Stimulated activated CD8-positive, alpha-beta memory T cell treated with anti-CD3 and anti-CD28 coated beads, Interleukin-7, amount 100 ng/mL, for 48 hours (primary cell): ENCODE measurements around the gene RABAC1.

Experiments used
- DNase-seq, 2 donors: peaks; one replicate each; pipeline ENCODE4 v3.0.0-alpha.2; 2020; ENCODE audit warnings: low read depth in 1 of 2; ENCODE audit errors: extremely low read depth in 1 of 2

The RABAC1 gene

DNA sequence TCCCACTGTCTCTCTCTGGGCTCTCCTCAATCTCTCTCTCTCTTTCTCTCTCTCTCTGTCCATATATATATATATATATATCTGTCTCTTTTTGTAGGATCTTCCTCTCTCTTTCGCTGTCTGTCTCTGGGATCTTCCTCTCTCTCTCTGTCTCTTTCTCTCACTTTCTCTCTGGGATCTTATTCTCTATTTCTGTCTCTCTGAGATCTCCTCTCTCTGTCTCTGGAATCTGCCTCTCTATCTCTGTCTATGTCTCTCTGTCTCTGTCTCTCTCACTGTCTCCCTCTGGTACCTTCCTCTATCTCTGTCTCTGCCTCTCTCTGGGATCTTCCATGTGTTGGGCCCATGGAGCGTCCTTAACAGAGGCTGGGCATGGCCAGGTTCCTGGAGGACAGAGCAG is 31.5 kb upstream of the RABAC1 start:
- DNase-seq: no peak

- no peak for DNase-seq
Observed at GRCh38 chr19:41990028-41990427, 30.9 kb upstream of the RABAC1 start.

DNA sequence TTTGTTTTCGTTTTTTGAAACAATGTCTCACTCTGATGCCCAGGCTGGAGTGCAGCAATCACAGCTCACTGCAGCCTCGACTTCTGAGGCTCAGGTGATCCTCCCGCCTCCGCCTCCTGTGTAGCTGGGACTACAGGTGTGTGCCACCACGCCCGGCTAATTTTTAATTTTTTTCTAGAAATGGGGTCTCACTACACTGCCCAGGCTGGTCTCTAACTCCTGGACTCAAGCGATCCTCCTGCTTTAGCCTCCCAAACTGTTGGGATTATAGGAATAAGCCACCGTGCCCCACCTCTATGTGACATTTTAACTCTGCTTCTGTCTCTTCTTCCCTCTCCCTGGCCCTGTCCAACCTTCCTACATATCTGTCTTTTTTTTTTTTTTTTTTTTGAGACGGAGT is 29.8 kb upstream of the RABAC1 start:
- DNase-seq: no peak

DNA sequence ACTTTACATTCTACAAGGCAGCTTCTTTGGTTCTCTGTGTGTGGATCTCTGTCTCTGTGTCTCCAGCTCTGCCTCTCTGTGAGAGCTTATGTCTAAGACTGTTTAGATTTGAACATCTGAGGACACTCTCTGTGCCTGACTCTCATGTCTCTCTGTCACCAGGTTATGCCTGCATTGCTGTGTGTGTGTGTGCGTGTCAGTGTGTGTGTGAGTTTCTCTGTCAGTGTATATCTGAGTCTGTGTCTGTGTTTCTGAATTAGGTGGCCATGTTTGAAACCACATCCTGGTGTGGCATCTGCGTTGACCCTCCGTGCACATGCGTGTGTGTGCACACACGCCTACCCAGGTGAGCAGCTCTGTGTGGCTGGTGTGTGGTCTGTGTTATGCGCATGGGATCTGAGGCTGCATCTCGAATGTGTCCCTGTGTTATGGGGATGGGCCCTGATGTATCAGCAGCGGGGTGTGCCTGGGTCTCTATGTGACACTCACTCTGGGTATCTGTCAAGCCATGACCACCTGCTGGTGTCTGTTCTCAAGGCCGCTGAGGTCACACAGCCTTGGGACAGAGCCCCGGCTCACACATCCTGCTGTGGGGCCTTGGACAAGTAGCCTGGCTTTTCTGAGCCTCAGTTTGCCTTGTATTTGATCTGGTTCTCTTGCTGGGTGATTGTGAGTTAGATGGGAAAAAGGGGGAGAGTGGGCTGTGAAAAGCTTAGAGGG is 28.2 kb upstream of the RABAC1 start:
- DNase-seq: no peak

- no peak for DNase-seq
Observed at GRCh38 chr19:41984961-41985360, 25.8 kb upstream of the RABAC1 start.

GRCh38 chr19:41981724-41982123 is 22.6 kb upstream of the RABAC1 start:
- DNase-seq: no peak

GRCh38 chr19:41978470-41978869 is 19.3 kb upstream of the RABAC1 start:
- DNase-seq: no peak

GRCh38 chr19:41977916-41978315 is 18.8 kb upstream of the RABAC1 start:
- DNase-seq: no peak

- no peak for DNase-seq
Observed at GRCh38 chr19:41974652-41975051, 15.5 kb upstream of the RABAC1 start.

GRCh38 chr19:41971363-41971762 is 12.2 kb upstream of the RABAC1 start:
- DNase-seq: no peak

GRCh38 chr19:41969772-41970458 is 10.8 kb upstream of the RABAC1 start:
- no peak for DNase-seq

DNA sequence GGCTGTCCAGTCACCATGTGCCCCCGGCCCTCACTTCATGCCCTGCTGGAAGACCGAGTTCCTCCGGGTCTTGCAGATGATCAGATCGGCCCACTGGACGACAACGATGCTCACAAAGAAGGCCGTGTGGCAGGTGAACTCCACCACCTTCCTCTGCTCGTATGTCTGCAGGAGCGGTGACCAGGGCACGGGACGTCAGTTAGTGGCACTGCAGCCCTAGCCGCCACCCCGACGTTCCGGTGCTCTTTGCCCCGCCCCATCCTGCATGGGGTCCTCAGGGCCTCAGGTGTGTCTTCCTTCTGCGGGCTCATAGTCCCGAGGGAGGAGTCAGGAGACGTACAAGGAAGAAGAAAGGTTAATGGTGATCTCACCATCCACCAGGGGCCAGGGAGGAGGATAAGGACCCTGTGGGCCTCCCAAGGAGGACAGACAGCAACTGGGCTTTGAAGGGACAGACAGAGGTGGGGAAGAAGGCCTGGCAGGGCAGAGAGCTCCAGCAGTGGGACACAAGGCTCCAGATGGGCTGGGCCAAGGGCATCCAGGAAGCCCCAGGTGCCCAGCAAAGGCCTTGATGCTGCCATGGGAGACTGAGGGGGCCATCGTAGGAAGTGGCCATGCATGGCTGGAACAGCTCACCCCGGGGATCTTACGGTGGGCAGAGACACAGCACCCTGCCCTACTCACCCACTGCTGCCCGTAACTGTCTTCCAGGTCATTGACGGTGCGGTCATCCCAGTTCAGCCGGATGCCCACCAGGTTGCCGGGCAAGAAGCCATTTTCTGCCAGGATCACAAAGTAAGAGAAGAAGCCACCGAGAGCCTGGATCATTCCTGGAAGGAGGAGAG is 9.9 kb upstream of the RABAC1 start:
- no peak for DNase-seq

DNA sequence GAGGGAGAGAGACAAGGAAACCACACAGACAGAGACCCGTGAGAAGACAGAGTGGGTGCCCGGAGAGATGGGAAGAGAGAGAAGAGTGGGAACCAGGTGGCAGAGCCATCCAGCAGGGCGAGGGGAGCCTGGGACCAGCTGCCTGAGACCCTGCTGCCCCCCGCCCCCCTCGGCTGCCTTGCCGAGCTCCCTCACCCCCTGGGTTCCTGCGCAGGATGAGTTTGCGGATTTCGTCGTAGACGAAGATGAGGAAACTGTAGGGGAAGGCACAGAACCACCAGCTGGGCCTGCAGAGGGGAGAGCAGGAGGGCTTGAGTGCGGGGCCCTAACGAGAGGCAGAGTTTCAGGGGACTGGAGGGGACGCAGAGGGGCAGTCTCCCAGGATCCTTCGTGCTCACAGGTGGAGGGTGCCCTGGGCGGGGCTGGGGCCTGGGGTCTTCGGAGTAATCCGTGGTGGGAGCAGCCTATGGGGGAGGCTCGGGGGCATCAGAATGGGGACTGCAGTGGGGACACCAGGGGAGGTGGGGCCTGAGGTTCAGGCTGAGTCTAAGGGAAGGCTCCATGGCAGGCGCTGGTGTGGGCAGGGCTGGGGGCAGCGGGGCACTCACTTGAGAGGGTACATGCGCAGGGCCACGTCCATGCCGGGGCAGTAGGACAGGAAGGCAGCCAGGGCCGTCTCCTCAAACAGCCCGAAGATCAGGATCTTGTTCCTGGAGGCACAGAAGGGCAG is 8.1 kb upstream of the RABAC1 start:
- no peak for DNase-seq

DNA sequence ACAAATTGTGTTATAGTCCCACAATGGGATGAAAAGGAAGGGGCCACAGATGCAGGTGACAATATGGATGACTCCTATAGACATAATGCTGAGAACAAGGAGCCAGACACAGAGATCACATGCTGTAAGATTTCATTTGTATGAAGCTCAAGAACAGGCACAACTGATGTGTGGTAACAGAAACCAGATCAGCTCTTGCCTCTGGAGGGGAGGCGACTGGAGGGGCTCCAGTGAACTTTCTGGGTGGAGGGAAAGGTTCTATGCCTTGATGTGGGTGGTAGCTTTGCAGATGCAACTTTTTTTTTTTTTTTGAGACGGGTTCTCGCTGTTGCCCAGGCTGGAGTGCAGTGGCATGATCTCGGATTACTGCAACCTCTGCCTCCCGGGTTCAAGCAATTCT is 6.0 kb upstream of the RABAC1 start:
- no peak for DNase-seq

DNA sequence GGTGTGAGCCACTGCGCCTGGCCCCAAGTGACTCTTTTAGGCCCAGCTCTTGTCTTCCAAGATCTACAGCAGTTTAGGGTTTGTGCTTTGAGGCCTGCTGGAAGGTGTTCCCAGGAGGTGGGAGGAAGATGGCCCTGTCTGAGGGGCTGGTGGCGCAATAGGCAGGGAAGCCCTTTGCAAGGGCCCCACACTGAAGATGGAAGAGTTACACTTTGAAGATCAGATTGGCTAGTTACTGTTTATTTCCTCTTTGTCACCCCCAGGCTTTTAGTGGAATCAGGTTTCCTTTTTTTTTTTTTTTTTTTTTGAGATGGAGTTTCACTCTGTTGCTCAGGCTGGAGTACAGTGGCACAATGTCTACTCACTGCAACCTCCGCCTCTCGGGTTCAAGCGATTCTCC is 1.9 kb upstream of the RABAC1 start:
- no peak for DNase-seq

DNA sequence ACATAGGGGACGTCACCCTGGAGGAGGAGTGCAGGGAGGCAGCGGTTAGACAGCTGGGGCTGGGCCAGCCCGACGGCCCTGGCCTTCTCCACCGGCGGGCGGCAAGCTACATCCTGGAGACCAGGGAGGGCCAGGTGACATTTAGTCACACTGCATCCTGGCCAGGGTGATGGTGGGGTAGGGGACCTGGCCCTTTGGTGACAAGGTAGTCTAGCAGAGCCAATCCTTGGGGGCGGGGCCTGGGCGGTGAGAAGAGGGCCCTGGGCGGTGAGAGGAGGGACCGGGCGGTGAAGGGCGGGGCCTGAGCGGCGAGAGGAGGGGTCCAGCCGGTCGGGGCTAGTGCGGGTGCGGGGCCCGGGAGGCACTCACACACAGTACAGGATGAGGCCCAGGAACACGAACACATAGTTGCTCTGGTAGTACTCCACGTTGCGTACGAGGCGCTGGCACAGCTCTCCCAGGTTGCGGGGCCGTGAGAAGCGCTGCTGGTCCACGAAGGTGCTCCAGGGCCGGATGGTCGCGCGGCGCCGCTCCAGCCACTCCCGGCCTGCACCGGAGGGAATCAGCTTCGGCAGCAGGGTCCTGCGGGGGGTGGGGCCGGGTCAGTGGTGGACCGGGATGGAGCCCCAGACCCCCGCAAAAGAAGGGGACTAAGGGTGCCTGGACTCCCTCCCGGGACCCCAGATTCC is 610 bp downstream of the RABAC1 start:
- peak; percentile 55 to 82 for DNase-seq

DNA sequence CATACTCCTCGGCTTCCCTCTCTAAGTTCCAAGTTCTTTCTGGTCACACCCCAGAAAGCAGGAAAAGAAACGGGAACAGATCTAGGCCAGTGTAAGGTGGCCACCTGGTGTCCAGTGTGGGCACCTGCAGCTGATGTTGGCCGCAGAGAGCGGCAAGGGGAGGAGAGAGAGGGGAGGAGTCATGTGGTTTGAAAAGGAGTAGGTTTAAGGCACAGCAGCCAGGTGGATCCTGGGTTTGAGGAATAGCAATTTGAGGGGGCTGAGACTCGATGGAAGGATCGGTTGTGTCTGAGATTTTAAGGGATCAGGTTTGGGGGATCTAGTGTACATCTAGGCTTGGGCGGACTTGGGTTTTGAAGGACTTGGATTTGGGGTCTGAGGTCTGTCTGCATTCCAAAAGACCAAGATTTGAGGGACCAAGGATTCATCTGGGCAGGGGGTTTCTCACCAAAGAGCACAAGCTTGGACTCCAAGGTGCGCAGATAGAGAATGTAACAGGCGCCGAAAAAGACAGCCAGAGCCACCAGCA is 1.2 kb downstream of the RABAC1 start:
- no peak for DNase-seq

- DNase-seq: no peak
Observed at GRCh38 chr19:41957161-41957837, 1.8 kb downstream of the RABAC1 start.

DNA sequence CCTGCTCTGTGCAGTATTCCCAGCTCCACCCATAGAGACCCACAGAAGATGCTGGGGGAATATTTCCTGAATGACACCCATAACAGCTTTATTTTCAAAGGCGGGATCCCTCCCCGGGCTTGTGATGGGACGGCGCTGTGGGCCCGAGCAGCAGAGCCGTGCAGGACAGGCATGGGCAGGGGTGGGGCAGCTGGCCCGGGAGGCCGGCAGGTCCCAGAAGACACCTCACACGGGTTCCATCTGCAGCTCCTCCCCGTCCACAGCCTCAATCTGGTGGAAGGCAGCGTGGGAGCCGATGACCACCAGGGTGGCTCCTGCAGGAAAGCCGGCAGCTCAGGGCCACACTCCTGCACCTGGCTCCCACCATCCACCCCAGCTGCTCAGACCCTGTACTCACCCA is 2.5 kb downstream of the RABAC1 start:
- no peak for DNase-seq

DNA sequence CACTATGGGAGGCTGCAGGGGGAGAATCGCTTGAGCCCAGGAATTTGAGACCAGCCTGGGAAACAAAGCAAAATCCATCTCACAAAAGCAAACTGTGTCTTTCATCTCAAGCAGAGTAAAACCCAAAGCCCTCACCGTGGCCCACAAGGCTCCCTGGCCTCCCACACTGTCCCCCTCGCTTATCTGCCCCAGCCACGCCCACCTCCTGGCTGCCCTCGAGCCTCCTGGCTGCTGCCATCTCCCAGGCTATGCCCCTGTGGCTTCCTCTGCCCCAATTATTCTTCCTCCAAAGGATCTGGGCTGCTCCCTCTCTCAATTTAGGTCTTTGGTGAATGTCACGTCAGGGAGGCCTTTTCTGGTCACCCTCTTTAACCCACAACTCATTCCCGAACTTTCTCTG is 3.6 kb downstream of the RABAC1 start:
- no peak for DNase-seq
